ENCODE measurements around the gene TCAP. TPM values are rescaled to one million over a fixed set of nuclear protein-coding genes. Genes with fewer than 3 reads are reported as not detected.
A peak's percentile ranks its signal among the peaks of the same experiment; 100 is the strongest.

Gene TCAP
- total and polyA plus RNA-seq, 10 of the 15 experiments (the other 5 are each of a cell fraction or from before 2014, with no cell fraction given), result 0.17 to 1.0 (median 0.36) TPM; not detected in 3

DNA sequence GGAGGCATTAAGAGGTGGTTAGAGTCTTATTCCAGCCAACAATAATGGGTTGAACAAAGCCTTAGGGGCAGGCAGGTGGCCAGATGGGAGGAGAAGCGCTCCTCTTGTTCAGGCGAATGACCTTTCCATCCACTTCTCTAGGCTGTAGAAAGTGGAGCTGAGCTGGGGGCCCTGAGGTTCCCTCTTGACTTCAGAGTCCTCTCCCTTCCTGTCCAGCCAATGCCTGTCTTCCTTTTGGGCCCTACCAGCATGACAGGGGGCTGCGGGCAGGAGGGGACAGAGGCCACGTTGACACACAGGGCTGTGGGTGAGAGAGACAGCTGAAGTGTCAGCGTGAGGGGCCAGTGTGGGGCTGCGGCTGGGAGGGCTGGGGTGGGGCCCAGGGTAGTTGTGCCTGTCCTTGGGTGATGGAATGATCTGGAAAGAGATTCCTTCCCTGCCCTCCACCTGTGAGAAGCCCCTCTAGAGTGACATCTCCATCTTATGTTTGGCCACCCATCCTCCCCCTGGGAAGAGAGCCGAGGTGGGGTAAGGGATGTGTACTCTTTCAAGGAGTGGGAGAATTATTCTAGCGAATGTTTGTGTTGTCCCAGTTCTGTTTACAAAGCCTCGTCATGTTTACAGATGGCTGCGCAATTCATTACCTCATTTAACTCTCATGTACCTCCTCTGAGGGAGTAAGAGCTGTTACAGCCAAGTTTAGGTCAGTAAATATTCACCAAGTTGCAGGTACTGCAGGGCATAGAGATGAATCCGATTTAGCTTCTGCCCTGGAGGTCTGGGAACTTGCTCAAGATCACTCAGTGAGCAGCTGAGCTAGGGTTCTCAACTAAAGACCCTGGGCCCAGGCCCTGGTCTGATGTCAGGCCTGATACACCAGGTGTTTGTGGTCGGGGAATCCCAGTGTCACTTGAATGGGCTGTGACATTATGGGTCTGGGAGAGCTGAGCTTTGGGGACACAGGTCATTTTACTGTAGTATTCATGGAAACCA lies 38.0 kb downstream of the TCAP start (continued):
- TF ChIP-seq NRF1 (conservative IDR thresholded peaks at IDR 0.05; ENCODE audit: low read depth, low read length) (no peak), SUPT20H (IDR thresholded peaks at IDR 0.05; ENCODE audit: borderline replicate concordance, control insufficient read depth, low read depth, low read length) (no peak), TBL1XR1 (IDR thresholded peaks at IDR 0.05; ENCODE audit: low read depth, low read length) (no peak), SPI1 (IDR thresholded peaks at IDR 0.05; ENCODE audit: borderline replicate concordance, insufficient read depth, low read depth, low read length) (no peak), STAT3 (IDR thresholded peaks at IDR 0.05; ENCODE audit: low read depth, low read length) (no peak), NR2F1 (conservative IDR thresholded peaks at IDR 0.05) (peak; percentile 58; the same call in 1 of the 2 replicates), LARP7 (IDR thresholded peaks at IDR 0.05) (no peak), EP300 (IDR thresholded peaks at IDR 0.05; ENCODE audit: borderline replicate concordance in 1 of 2, control insufficient read depth in 1 of 2, low read depth in 2 of 2, low read length in 2 of 2) (no peak), CREM (IDR thresholded peaks at IDR 0.05; ENCODE audit: low read depth) (peak; percentile 56; the same call in 1 of the 2 replicates), ESRRA (IDR thresholded peaks at IDR 0.05; ENCODE audit: low read length) (no peak), STAT1 (conservative IDR thresholded peaks at IDR 0.05) (no peak), NFYB (IDR thresholded peaks at IDR 0.05; ENCODE audit: insufficient read depth, low read depth, low read length) (no peak)
- TF ChIP-seq, protein P1, sequence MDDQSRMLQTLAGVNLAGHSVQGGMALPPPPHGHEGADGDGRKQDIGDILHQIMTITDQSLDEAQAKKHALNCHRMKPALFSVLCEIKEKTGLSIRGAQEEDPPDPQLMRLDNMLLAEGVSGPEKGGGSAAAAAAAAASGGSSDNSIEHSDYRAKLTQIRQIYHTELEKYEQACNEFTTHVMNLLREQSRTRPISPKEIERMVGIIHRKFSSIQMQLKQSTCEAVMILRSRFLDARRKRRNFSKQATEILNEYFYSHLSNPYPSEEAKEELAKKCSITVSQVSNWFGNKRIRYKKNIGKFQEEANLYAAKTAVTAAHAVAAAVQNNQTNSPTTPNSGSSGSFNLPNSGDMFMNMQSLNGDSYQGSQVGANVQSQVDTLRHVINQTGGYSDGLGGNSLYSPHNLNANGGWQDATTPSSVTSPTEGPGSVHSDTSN (IDR thresholded peaks at IDR 0.05; ENCODE audit: insufficient replicate concordance, low read depth, low read length), result no peak
- TF ChIP-seq, protein P2, sequence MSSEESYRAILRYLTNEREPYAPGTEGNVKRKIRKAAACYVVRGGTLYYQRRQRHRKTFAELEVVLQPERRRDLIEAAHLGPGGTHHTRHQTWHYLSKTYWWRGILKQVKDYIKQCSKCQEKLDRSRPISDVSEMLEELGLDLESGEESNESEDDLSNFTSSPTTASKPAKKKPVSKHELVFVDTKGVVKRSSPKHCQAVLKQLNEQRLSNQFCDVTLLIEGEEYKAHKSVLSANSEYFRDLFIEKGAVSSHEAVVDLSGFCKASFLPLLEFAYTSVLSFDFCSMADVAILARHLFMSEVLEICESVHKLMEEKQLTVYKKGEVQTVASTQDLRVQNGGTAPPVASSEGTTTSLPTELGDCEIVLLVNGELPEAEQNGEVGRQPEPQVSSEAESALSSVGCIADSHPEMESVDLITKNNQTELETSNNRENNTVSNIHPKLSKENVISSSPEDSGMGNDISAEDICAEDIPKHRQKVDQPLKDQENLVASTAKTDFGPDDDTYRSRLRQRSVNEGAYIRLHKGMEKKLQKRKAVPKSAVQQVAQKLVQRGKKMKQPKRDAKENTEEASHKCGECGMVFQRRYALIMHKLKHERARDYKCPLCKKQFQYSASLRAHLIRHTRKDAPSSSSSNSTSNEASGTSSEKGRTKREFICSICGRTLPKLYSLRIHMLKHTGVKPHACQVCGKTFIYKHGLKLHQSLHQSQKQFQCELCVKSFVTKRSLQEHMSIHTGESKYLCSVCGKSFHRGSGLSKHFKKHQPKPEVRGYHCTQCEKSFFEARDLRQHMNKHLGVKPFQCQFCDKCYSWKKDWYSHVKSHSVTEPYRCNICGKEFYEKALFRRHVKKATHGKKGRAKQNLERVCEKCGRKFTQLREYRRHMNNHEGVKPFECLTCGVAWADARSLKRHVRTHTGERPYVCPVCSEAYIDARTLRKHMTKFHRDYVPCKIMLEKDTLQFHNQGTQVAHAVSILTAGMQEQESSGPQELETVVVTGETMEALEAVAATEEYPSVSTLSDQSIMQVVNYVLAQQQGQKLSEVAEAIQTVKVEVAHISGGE (CRISPR knock-in tag; IDR thresholded peaks at IDR 0.05), result no peak
- TF ChIP-seq, protein P3, sequence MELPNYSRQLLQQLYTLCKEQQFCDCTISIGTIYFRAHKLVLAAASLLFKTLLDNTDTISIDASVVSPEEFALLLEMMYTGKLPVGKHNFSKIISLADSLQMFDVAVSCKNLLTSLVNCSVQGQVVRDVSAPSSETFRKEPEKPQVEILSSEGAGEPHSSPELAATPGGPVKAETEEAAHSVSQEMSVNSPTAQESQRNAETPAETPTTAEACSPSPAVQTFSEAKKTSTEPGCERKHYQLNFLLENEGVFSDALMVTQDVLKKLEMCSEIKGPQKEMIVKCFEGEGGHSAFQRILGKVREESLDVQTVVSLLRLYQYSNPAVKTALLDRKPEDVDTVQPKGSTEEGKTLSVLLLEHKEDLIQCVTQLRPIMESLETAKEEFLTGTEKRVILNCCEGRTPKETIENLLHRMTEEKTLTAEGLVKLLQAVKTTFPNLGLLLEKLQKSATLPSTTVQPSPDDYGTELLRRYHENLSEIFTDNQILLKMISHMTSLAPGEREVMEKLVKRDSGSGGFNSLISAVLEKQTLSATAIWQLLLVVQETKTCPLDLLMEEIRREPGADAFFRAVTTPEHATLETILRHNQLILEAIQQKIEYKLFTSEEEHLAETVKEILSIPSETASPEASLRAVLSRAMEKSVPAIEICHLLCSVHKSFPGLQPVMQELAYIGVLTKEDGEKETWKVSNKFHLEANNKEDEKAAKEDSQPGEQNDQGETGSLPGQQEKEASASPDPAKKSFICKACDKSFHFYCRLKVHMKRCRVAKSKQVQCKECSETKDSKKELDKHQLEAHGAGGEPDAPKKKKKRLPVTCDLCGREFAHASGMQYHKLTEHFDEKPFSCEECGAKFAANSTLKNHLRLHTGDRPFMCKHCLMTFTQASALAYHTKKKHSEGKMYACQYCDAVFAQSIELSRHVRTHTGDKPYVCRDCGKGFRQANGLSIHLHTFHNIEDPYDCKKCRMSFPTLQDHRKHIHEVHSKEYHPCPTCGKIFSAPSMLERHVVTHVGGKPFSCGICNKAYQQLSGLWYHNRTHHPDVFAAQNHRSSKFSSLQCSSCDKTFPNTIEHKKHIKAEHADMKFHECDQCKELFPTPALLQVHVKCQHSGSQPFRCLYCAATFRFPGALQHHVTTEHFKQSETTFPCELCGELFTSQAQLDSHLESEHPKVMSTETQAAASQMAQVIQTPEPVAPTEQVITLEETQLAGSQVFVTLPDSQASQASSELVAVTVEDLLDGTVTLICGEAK (IDR thresholded peaks at IDR 0.05; ENCODE audit: borderline replicate concordance), result no peak
- TF ChIP-seq, protein P4, sequence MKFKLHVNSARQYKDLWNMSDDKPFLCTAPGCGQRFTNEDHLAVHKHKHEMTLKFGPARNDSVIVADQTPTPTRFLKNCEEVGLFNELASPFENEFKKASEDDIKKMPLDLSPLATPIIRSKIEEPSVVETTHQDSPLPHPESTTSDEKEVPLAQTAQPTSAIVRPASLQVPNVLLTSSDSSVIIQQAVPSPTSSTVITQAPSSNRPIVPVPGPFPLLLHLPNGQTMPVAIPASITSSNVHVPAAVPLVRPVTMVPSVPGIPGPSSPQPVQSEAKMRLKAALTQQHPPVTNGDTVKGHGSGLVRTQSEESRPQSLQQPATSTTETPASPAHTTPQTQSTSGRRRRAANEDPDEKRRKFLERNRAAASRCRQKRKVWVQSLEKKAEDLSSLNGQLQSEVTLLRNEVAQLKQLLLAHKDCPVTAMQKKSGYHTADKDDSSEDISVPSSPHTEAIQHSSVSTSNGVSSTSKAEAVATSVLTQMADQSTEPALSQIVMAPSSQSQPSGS (IDR thresholded peaks at IDR 0.05; ENCODE audit: low read length), result 0 out of 2 replicates have a peak, but pooled peaks have one; percentile 45
